HG02588 (cell line): ENCODE data around the gene ARGFX.
"Not testable (repeated sequence)": the region's sequence is repeated elsewhere in the genome, so short reads cannot be mapped to it uniquely, and the experiment has no call there.

Experiments
- ATAC-seq: cut with Tn5 transposase; IDR thresholded peaks from one replicate; pipeline ENCODE4 v1.9.1; 2021; ENCODE audit warnings: mild to moderate bottlenecking, moderate library complexity; ENCODE audit not compliant: unreplicated experiment

Gene ARGFX

DNA sequence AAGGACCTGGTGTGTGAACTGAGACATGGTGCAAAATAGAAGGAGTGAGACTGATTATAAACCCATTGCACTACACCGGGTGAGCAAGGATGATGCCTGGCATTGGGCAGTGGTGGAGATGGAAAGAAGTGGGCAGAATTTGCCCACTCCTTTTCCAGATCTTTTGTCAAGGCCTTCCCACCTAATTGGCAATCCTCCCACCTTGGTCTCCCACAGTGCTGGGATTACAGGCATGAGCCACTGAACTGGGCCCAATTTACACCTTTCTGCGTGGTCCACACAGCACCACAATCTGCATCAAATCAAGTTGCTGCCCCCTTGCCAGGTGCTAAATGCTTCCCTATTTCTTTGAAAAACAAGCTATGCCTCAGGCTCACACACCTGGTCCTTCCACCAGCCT is 30.8 kb downstream of the ARGFX start:
- no peak for ATAC-seq

DNA sequence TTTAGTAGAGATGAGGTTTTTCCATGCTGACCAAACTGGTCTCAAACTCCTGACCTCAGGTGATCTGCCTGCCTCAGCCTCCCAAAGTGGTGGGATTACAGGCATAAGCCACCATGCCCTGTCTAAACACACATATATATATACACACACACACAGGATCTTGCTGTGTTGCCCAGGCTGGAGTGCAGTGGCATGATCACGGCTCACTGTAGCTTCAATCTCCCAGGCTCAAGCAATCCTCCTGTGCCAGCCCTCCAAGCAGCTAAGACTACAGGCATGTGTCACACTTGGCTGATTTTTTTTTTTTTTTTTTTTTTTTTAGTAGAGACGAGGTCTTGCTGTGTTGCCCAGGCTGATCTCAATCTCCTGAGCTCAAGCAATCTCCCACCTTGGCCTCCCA is 32.2 kb downstream of the ARGFX start:
- not testable (repeated sequence) for ATAC-seq

DNA sequence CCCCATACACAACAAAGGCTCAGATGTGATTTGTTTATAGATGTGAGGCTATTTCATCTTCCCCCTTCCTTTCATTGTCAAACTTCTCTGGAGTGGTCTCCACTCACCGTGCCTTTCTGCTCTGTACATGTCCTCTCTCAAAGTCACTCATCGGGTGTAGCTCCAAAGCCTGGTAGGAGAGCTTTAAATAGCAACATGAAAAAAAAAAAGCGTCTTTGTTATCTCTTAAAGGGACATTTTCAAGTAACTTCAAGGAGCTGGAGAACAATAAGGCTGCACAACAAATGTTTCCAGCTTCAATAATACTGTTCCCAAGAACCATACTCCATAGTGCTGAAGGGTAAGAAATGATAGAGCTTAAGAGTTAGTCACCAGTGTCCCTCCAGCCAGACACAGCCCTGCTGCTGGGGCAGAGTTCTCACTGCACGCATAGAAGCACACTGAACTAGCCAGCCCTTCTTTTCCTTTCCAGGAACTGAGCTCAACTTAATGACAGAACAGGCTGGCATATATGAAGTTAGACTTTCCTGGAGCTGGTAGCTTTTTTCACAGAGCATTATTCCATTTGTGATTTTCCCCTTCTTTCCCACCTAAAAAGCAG is 33.6 kb downstream of the ARGFX start:
- no peak for ATAC-seq

DNA sequence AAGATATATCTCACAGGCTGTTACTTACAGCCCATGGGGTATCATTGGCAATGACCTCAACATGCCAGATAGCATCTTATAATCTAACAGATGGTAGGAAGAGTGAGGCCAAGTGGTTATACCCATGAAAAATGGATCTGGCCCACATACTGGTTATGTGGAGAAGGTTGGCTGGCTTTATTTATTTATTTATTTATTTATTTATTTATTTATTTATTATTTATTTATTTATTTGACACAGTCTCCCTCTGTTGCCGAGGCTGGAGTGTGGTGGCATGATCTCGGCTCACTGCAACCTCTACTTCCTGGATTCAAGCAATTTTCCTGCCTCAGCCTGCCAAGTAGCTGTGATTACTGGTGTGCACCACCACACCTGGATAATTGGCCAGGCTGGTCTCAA is 37.0 kb downstream of the ARGFX start:
- ATAC-seq: no peak

DNA sequence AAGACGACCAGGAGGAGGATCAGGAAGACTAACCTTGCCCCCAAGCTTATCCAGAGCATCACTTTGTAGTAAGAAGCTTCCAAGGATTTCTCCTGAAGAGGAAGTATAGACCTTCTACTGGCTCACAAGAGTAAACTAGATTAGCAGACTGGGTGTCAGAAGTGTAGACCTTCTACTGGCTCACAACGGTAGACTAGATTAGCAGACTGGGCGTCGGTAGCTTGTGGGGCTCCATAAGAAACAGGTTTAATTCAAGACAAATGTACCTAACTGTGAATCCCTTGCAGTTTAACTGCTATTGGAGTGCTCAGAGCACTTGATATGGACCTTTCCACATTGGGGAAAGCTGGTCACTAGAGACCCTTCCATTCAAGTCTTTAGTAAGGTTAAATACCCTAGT is 38.4 kb downstream of the ARGFX start:
- no peak for ATAC-seq
